Body of pancreas (tissue), 4 donors: ENCODE measurements around the gene UQCRC1.

ENCODE experiments used
- POLR2A ChIP-seq, 3 donors: fragments of 450-650 bp; IDR thresholded peaks; one replicate each; pipeline ENCODE4 v1.6.1; 2016; ENCODE audit warnings: antibody characterized with exemption in 3 of 3, mild to moderate bottlenecking in 2 of 3
- TF ChIP-seq, protein P1 (sequence below), 7 experiments: fragments of 450-650 bp in 4 of 7; fragments of 200-600 bp in 3 of 7; sonication (generic) in 3 of 7; IDR thresholded peaks; one replicate each; pipeline ENCODE4 v1.5.1; 2016 to 2019; ENCODE audit warnings: antibody characterized with exemption in 7 of 7

DNA sequence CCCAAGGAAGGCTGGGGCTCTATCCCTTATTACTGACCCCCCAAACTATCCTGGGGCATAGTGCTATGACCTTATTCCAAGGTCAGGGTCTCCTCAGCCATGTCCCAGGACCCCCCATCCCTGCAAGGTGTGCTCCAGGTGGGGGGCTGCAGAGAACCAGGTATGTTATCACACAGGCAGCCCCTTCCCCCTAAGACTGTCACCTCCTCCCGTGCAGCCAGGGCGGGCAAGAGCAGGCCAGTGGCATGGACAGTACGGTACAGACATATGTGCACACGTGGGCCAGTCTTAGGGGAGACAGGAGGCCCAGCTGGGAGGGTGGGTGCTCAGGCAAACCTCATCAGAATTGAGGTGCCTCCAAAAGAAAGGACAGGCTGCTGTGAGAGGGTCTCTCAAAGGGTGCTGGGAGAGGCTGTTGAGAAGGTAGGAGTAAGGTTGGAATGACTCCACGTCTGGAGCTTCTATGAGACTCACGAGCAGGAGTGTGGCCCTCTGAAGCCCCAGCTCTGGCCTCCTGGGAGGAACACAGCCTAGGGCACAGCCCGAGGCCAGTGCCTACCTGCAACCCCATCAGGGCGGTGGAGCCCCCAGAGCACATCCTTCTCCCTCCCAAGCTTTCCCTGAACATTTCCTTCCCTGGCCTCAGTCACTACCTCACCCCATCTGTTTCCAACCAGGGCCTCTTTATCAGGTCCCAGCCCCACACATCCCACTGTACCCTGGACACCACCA, 12.6 kb downstream of the UQCRC1 start:
- TF ChIP-seq POLR2A (IDR thresholded peaks at IDR 0.05) = no peak
- TF ChIP-seq, protein P1, sequence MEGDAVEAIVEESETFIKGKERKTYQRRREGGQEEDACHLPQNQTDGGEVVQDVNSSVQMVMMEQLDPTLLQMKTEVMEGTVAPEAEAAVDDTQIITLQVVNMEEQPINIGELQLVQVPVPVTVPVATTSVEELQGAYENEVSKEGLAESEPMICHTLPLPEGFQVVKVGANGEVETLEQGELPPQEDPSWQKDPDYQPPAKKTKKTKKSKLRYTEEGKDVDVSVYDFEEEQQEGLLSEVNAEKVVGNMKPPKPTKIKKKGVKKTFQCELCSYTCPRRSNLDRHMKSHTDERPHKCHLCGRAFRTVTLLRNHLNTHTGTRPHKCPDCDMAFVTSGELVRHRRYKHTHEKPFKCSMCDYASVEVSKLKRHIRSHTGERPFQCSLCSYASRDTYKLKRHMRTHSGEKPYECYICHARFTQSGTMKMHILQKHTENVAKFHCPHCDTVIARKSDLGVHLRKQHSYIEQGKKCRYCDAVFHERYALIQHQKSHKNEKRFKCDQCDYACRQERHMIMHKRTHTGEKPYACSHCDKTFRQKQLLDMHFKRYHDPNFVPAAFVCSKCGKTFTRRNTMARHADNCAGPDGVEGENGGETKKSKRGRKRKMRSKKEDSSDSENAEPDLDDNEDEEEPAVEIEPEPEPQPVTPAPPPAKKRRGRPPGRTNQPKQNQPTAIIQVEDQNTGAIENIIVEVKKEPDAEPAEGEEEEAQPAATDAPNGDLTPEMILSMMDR (IDR thresholded peaks at IDR 0.05) = no peak
